ENCODE results near the gene PRPF38A. TPM values are rescaled to one million over a fixed set of nuclear protein-coding genes. Genes with fewer than 3 reads are reported as not detected.

The PRPF38A gene
- total RNA-seq = 6.6 and 15.9 TPM in 2 replicates

GRCh38 chr1:52404116-52404974 is at the start of gene PRPF38A, which contains the start of gene ORC1:
PRPF38A (plus strand) TSS chr1:52404602; CDS start chr1:52404750, 148 bp downstream.
ORC1 (minus strand) TSS chr1:52404423; CDS start chr1:52402223, 2,200 bp downstream.

GRCh38 chr1:52365746-52366516 is 38.5 kb upstream of the PRPF38A start, which contains the start of gene CC2D1B:
CC2D1B (minus strand) TSS chr1:52366205; CDS start chr1:52364620, 1,585 bp downstream.

Other genes starting within 250 kb of the PRPF38A start
- 19.9 and 22.8 TPM in 2 replicates for gene CC2D1B, start 38.4 kb upstream of the PRPF38A start, total RNA-seq
- gene ORC1, start 179 bp upstream of the PRPF38A start, total RNA-seq = 4.8 and 5.3 TPM in 2 replicates
- gene TUT4, start 148.5 kb downstream of the PRPF38A start, total RNA-seq = 10.4 and 34.2 TPM in 2 replicates
- 7.0 and 15.4 TPM in 2 replicates for gene GPX7, start 197.8 kb downstream of the PRPF38A start, total RNA-seq
- not detected in 2 replicates for gene SHISAL2A, start 228.6 kb downstream of the PRPF38A start, total RNA-seq